NCI-H2171 (cell line): ENCODE data around the gene PRR16.

Experiments
- DNase-seq: peaks from one replicate; lab custom pipeline; 2025; lab: John Stamatoyannopoulos, UW

The PRR16 gene

DNA sequence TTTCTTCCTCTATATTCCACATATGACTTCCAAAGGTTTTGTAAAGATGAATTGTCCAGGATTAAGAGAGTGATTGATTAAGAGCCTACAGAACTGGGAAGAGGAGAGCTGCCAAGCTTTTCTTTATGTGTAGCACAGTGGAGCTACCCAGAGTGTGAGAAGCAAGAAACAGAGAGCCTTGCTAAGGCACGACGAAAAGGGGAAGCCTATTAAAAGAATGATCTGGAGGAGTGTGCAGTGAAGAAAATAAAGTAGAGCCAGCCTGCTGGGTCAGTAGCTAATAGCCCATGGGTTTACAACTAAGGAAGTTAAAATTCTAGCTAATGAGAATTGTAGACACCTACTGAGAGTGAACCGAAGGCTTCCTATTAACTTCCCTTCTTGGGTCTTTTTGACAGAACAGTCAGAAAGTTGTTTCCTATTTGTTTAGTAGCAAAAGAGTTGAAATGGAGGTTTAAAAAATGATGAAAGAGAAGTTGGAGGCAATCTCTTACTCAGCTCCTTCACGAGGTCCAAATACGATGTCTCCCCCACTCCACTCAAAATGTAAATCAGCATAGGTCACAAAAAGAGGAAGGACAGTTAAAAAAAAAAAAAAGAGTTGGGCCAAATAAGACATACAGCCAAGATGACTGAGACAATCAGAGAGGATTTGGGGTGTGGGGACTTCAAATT, 957 bp upstream of the PRR16 start:
- no peak for DNase-seq

DNA sequence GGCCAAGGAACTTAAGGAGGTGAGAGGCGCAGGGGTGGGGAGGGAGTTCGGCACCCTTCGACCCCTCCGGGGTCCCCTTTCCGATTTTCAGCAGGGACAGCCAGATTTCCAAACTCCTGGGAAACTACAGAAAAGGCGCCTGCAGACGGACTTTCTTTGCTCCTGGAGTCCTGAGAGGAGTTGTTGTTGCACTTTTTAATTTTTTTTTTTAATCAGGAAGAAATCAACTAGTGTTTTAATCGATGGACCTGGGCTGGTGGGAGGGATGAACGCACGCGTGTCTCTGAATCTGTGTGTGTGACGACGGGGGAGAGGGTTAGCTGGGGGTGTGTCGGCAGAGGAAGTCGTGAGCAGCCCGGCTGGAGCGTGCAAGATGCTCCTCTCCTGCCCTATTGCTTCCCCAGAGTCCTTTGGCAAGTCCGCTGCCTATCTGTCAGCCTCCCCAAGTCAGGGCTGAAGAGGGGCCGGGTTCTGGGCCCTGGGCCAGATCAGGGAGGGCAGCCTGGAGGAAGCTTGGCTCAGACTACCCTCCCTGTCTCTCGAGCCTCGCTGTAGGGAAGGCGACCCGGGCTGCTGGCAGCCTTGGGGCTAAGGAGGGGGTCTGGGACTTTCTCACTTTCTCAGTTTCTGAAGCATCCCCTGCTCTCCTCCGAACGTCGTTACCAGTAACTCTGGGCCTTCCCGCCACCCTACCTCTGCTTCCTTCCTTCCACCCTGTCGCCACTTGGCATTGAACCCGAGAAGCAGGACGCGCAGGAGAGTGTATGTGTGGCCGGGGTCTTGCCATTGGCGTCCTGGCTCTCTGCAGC, 731 bp downstream of the PRR16 start:
- DNase-seq, result no peak

- no peak for DNase-seq
These were observed 1.4 kb downstream of the PRR16 start for GRCh38 chr5:120465436-120465961.

DNA sequence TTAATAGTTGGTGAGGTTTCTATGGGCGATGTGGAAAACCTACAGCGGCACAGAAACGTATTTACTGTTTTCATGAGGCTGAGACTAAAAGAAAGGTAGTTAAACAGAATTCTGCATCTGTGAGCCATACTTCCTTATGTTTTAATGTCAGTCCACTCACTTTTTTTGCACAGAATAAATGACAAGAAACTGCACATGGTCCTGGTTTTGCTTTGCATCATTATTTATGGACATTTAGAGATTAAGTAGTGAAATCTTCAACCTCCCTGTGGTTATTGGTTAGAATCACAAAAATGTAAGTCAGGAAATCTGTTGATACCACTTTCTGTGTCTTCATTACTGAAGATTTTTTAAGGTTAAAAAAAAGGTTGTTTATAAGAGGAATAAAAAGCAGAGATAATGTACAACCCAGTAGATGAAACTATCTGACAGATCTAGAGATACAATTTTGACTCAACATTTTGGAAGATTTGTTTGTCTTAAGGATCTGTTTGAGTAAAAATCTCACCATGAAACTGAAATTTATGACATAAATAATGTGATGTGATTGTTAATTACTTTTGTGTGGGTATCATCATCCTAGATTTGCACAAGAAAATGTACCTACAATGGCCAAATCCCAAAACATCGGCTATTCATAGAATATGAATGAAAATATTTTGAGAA, 2.4 kb downstream of the PRR16 start:
- DNase-seq, result no peak

GRCh38 chr5:120471971-120472370, 7.9 kb downstream of the PRR16 start:
- no peak for DNase-seq

DNA sequence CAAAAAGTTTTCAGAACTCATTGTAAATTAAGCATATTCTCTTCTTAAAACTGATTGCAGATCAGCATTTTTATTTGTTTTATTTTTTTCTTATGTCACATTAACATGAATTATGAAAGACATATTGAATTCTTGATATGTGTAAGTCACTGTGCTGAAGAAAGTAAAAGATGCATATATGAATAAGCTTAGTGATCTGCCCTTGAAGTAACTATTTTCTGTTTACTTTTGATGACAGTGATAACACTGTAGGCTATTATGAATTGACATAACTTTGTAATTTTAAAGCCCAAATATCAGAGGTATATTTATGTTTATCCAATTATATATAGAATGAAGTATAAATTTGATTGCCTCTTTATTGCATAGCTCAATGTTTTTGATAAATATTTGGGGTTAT, 8.8 kb downstream of the PRR16 start:
- DNase-seq, result no peak

- DNase-seq, result no peak
These were observed 9.2 kb downstream of the PRR16 start for GRCh38 chr5:120473332-120473731.

DNA sequence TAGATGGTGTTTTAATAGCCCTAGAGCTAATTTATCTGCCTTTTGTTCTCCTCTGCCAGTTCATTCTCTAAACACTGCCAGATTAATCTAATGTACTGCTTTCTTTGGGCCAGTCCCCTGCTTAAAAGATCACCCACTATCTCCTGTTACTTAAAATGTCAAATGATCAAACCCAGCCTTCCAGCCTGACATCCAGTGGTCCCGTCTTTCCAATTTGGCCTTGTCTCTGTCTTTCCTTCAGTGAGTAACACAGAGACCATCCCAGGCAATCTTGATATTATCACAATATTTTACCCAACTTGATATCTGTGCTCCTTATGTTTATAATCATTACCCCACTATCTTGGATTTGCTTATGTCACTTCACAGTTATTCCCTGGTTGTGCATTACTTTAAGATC, 12.0 kb downstream of the PRR16 start:
- DNase-seq, result no peak

- DNase-seq, result no peak
These were observed 15.0 kb downstream of the PRR16 start for GRCh38 chr5:120479066-120479465.

GRCh38 chr5:120499876-120500563, 35.9 kb downstream of the PRR16 start:
- no peak for DNase-seq

- DNase-seq, result no peak
These were observed 38.4 kb downstream of the PRR16 start for GRCh38 chr5:120502531-120502930.

DNA sequence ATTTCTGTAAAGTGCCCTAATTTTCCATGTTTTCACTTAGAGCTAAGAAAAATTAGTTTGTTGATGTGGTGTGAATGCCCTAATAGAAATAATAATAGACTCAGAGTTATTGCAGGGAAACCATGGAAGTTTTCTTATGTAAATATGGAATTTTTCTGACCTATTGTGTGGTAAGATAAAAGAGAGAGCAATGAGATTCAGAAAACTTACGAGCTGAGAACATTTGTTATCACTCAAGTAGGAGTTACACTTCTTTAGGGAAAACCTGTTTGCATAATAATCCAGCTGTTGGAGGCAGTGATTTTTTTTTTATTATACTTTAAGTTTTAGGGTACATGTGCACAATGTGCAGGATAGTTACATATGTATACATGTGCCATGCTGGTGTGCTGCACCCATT, 39.2 kb downstream of the PRR16 start:
- DNase-seq, result no peak

DNA sequence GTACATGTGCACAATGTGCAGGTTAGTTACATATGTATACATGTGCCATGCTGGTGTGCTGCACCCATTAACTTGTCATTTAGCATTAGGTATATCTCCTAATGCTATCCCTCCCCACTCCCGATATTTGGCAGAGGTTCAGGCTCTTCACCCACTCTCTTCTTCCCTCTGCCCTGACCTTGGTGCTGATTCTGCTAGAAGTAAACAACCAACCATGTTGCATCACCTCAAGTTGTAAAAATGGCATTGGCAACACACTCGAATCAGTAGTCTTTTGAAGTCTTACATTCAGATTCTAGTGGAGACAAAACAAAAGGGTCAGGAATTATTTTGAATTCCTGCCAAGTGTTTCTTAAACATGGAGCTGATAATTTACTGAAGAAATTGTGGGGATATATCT, 40.0 kb downstream of the PRR16 start:
- no peak for DNase-seq

GRCh38 chr5:120507197-120507596, 43.1 kb downstream of the PRR16 start:
- no peak for DNase-seq

GRCh38 chr5:120507800-120508463, 43.8 kb downstream of the PRR16 start:
- no peak for DNase-seq

DNA sequence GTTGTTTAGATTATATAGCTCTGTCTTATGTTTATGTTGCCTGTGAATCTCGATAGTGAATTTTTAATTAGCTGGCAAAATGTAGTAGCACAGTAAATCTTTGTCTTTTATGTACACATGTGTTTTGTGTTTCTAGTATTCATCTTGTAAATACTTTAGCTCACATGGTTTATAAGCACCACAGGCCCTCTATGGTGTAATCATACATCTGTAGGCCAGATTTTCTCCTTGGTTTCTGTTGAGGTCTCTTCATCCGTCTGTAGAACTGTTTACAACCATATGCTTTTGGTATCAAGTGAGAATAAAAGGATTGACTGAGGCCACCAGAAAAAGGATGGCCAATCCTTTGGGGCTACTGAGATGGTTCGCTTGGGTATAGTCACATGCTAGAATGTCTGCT, 45.0 kb downstream of the PRR16 start:
- no peak for DNase-seq

GRCh38 chr5:120510098-120510637, 46.1 kb downstream of the PRR16 start:
- no peak for DNase-seq

- no peak for DNase-seq
These were observed 47.0 kb downstream of the PRR16 start for GRCh38 chr5:120510994-120511686.

DNA sequence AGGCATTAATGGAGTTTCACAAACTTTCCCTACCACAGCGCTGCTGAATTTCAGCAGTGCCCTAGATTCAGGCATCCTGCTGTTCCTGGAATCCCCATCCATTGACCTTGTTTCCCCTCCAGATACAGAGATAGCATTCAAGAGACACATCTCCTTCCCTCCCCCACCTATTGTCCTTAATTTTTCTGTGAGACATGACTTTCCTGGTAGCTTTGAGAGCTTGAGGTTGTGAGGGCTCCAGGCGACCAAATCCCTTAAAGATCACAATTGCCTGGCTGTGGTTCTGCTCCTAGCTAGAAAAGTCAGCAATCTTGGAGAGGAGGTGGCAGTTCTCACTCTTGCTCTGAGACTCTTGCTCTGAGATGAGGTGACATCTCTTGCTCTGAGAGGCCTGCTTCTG, 48.0 kb downstream of the PRR16 start:
- no peak for DNase-seq

DNA sequence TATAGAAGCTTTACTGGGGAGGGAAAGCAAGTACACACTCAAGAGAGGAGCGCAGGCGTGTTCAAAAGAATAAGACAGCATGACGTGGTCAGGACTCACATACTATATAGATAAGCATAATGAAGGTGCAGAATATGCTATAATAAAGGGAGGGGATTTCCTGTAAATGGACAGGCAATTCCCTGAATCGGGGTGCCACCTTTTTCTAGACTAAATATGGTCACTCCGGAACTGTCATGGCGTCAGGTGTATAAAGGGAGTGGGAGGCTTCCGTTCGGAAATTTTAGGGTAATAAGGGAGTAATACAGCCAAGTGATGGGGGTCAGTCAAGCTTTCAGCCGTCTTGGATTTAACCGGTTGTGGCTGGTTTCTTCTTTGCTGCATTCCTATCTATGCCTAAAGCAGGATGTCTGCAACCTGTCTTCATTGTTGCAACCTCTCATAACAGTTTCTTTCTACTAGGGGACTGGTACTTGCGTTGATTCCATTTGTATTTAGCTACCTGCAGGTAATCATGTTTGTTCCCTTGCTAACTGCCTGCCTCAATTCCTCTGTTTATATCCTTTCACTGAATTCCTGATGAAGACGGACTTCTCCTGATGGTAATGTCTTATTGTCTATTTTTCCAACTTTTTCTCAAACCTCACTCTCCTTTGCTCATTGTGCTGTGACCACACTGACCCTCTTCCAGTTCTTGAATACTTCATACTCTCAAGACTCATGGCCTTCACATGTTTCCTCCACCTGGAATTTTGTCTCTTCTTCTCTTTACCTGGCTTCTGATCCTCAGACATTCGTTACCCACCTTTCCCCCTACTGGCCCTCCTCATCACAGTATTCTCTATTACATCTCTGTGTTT, 48.9 kb downstream of the PRR16 start:
- no peak for DNase-seq
